Epithelial cell of proximal tubule (primary cell): ENCODE measurements around the gene TUT1. TPM values are rescaled to one million over a fixed set of nuclear protein-coding genes. Genes with fewer than 3 reads are reported as not detected.

Experiments used
- DNase-seq: peaks from one replicate; pipeline ENCODE4 v3.0.0-alpha.2; 2011; ENCODE audit warnings: low read depth
- H3K4me3 ChIP-seq: 2 replicates; pipeline ENCODE4 v1.5.1; 2011; ENCODE audit warnings: low read depth, mild to moderate bottlenecking, low read length
- total RNA-seq: library from RNA; depleted of rRNA; stranded (reverse); fragments of >200 nt; gene quantifications from 2 replicates; pipeline ENCODE4 v1.2.3, GENCODE V29; 2015
- TF ChIP-seq, protein P1 (sequence below): conservative IDR thresholded peaks from 2 replicates; pipeline ENCODE4 v1.5.1; 2012; ENCODE audit warnings: low read depth, mild to moderate bottlenecking, low read length

TUT1 gene
- total RNA-seq, 1 donor from 2014 or later: 10.1 TPM

DNA sequence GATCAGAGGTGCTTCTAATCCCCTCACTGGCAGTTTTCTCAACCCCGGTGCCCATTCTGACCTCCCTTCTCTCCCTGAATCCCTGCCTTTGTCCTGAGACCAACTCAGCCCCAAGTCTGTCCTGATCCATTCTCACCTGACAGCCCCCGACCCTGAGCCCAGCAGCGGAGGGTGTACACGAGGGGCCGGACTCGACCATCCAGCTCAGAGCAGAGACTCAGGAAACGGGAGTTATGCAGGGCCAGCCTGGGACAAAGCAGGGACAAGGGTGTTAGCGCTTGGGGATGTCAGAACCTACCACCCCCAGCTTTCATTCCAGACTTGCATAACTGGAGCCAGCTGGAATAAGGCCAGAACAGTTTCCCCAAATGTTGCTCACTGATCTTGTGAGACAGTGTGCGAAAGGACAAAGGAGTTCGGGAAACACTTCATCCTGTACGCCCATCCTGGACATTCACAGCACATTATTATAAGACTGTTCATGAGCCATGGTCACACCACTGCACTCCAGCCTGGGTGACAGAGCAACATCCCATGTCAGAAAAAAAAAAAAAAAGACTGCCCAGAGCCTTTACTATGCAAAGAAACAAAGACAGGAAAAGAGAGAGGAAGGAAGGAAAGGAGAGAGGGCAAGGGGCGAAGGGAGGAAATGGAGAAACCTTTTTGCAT lies 14.1 kb downstream of the TUT1 start:
- TF ChIP-seq, protein P1, sequence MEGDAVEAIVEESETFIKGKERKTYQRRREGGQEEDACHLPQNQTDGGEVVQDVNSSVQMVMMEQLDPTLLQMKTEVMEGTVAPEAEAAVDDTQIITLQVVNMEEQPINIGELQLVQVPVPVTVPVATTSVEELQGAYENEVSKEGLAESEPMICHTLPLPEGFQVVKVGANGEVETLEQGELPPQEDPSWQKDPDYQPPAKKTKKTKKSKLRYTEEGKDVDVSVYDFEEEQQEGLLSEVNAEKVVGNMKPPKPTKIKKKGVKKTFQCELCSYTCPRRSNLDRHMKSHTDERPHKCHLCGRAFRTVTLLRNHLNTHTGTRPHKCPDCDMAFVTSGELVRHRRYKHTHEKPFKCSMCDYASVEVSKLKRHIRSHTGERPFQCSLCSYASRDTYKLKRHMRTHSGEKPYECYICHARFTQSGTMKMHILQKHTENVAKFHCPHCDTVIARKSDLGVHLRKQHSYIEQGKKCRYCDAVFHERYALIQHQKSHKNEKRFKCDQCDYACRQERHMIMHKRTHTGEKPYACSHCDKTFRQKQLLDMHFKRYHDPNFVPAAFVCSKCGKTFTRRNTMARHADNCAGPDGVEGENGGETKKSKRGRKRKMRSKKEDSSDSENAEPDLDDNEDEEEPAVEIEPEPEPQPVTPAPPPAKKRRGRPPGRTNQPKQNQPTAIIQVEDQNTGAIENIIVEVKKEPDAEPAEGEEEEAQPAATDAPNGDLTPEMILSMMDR: no peak
- DNase-seq: no peak
- no peak overlapping the region for H3K4me3 ChIP-seq

DNA sequence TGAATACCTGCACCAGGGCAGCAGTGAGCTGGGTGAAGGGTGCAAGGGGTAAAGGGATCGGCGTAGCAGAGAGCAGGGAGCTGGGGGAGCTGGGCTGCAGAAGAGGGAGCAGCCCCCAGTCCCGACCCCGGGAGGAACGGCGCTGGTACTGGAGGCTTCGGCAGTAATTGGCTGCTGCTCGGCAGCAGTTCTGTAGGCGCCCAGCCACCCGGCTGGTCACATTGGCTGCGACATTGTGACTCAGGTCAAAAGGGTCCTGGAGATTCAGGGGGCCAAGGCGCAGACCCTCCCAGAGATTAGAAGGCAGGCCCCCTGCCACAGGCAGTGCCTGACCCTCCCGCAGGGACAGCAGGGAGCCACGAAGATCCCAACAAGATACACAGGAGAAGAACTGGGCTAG lies 15.5 kb downstream of the TUT1 start:
- no peak overlapping the region for H3K4me3 ChIP-seq
- DNase-seq: no peak
- TF ChIP-seq, protein P1: no peak

DNA sequence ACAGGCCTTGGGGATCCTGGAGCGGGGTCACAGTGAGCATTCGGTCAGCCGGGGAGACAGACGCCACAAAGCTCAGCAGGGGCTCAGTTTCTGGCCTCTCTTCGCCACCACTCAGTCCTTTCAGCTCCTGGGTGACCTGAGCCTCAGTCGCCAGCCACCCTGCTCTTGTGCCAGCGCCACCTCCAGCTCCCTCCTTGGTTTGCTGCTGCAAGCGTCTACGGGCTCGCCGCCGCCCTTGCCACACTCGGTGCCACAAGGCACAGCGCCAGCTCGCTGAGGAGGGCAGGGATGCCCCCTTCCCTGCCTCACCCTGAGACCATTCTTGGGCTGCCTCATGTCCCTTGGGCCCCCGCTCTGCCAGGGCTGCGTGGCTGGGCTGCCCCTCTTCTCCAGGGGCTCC lies 16.2 kb downstream of the TUT1 start:
- TF ChIP-seq, protein P1: no peak
- no peak for DNase-seq
- peak overlapping the region; percentile 73 for H3K4me3 ChIP-seq

DNA sequence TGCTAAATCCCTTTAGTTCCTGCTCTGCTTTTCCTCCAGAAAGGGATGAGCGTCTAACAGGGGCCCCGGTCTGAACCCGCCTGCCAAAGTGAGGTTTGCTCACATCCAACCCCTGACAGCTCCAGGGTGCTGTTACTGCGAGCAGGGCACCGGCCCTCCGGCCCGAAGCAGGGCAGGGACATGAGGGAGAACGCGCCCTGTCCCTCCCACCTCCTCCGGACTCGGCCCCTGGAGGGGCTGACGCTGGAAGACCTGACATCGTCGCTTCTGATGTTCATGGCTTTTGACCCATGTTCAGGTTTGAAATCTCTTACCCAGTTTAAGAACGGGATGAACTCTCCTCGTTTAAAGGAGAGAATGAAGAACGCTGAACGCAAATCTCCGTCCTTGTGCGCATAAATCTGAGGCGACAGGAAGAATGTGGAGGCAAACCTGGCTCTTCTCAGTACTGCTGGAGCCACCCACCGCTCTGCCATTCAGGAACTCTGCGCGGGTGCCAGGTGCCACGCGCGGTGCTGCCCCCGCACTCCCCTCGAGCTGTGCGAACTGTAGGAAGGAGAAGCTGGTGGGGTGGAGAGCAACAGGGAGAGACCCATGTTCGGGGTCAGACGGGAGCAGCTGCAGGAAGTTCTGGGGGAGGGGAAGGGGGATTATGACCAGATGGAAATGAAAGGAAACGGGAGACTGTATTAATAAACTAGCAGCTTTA lies 16.8 kb downstream of the TUT1 start:
- H3K4me3 ChIP-seq: peak overlapping the region; percentile 73
- TF ChIP-seq, protein P1: no peak
- no peak for DNase-seq

DNA sequence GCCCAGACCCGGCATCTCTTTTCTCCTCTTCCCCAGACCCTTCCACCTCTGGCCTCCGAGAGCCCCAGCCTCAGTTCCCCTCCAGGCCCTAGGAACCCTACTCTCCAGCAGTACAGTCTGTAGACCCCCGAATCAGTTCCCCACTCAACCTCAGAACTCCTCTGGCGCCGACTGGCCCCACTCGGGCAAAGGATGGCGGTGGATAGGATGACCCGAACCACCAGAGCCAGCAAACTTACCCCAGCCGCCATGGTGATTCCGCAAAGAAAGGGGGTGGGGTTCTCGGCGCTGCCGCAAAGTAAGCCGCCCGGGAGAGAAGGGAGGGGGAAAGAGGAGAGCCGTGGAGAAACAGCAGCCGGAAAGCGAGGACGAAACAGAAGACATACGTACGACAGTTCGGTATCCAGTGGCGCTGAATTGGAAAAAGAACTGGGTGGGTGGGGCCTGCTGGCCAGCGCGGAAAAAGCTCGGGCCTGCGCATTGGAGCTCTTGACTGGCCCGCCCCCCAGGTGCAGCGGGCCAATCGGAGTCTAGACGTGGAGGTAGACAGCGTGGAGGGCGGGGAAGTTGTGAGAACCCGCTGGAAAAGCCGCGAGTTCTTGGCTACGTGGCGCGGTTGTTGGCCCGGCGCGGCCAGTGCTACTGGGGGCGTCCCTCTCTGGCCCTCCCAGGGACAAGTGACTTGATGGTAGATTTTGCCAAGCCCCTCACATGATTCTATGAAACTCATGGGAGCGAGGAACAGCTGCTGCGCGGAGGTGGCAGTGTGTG lies 17.5 kb downstream of the TUT1 start, which contains the start of gene EEF1G:
EEF1G (minus strand) TSS at position 300 of the 771 bp plus-strand sequence; CDS start at position 251, 49 bp downstream.
- H3K4me3 ChIP-seq: peak within 1 kb of the TSS; percentile 97
- TF ChIP-seq, protein P1: no peak
- peak; percentile 98 for DNase-seq

DNA sequence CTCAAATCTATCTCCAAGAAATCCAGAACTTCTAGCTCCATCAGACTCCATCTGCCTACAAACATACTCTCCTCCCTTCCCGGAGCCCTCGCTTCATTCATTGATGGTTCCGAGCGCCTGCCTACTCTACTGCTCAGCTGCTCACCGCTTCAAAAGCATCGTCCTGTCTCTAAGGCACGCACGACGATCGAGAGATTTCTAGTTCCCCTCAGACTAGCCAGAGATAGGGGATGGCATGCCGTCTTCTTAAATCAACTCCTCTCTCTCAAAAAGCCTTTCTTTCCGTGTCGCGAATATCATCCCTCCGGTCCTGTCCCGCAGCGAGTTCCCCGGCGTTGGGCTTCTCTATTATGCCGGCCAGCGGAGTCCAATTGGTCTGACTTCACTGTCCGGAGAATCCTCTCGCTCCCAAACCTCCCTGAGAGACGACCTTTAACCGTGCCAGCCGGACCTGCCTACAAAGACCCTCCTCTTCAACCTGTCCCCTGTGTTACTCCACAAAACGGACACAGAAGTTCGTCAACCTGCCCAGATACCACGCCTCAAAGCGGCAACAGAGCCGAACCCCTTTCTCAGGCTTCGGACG lies 18.2 kb downstream of the TUT1 start:
- no peak for DNase-seq
- peak overlapping the region; percentile 97 for H3K4me3 ChIP-seq
- TF ChIP-seq, protein P1: no peak
